KOPT-K1 (cell line): Measurements from ENCODE around the gene TIMELESS.
A peak's percentile ranks its signal among the peaks of the same experiment; 100 is the strongest.
"Not testable (repeated sequence)": the region's sequence is repeated elsewhere in the genome, so short reads cannot be mapped to it uniquely, and the experiment has no call there.

Source experiments
- H3K27ac ChIP-seq: fragments of 200-600 bp; sonication (generic); 2 replicates; pipeline ENCODE4 v1.5.1; 2016; ENCODE audit warnings: antibody characterized with exemption, mild to moderate bottlenecking, low read depth, low read length; ENCODE audit not compliant: poor library complexity, severe bottlenecking
- H3K36me3 ChIP-seq: fragments of 200-600 bp; sonication (generic); 2 replicates; pipeline ENCODE4 v1.5.1; 2017; ENCODE audit warnings: antibody characterized with exemption, mild to moderate bottlenecking, low read length, moderate library complexity; ENCODE audit not compliant: insufficient read depth
- H3K9me3 ChIP-seq: fragments of 200-600 bp; sonication (generic); 2 replicates; pipeline ENCODE4 v1.5.1; 2017; ENCODE audit warnings: antibody characterized with exemption, low read length, mild to moderate bottlenecking; ENCODE audit not compliant: insufficient read depth, poor library complexity, severe bottlenecking

The TIMELESS gene

GRCh38 chr12:56448860-56449621, at the start of gene TIMELESS:
Gene TIMELESS (minus strand): TSS chr12:56449426. CDS start chr12:56434170, 15,256 bp downstream.
- Histone ChIP-seq H3K36me3 (peaks cover 19% of the 10 kb centered on the region; the same call in 1 of the 2 replicates), H3K27ac (peak within 1 kb of the TSS; percentile 96), H3K9me3 (no peaks in the 10 kb centered on the region)

GRCh38 chr12:56498126-56498902, 49.1 kb upstream of the TIMELESS start:
- not testable (repeated sequence) for H3K36me3 ChIP-seq, H3K27ac ChIP-seq
- peaks cover 21% of the 10 kb centered on the region for H3K9me3 ChIP-seq

- H3K36me3 ChIP-seq, H3K27ac ChIP-seq: not testable (repeated sequence)
- H3K9me3 ChIP-seq: peaks cover 21% of the 10 kb centered on the region
These were observed 47.5 kb upstream of the TIMELESS start for GRCh38 chr12:56496704-56497103.

- H3K27ac ChIP-seq, H3K36me3 ChIP-seq: not testable (repeated sequence)
- peaks cover 21% of the 10 kb centered on the region for H3K9me3 ChIP-seq
These were observed 45.3 kb upstream of the TIMELESS start for GRCh38 chr12:56494481-56494880.

GRCh38 chr12:56494106-56494415, 44.8 kb upstream of the TIMELESS start:
- H3K27ac ChIP-seq, H3K36me3 ChIP-seq: not testable (repeated sequence)
- H3K9me3 ChIP-seq: peaks cover 21% of the 10 kb centered on the region

- not testable (repeated sequence) for H3K36me3 ChIP-seq, H3K27ac ChIP-seq
- H3K9me3 ChIP-seq: peaks cover 21% of the 10 kb centered on the region
These were observed 44.3 kb upstream of the TIMELESS start for GRCh38 chr12:56493409-56494105.

GRCh38 chr12:56490360-56490759, 41.1 kb upstream of the TIMELESS start:
- Histone ChIP-seq H3K36me3 (no peaks in the 10 kb centered on the region), H3K27ac (no peak overlapping the region), H3K9me3 (peaks cover 20% of the 10 kb centered on the region)

GRCh38 chr12:56488041-56488955, 39.1 kb upstream of the TIMELESS start, which contains the start of gene GLS2:
Gene GLS2 (minus strand): TSS chr12:56488161. CDS start chr12:56488118, 43 bp downstream.
- no peak within 1 kb of the TSS for H3K27ac ChIP-seq
- no peaks in the 10 kb centered on the region for H3K9me3 ChIP-seq
- no peaks in the 10 kb centered on the region for H3K36me3 ChIP-seq

GRCh38 chr12:56487448-56488040, 38.3 kb upstream of the TIMELESS start:
- H3K36me3 ChIP-seq: no peaks in the 10 kb centered on the region
- H3K9me3 ChIP-seq: no peaks in the 10 kb centered on the region
- no peak overlapping the region for H3K27ac ChIP-seq

- Histone ChIP-seq H3K27ac (no peak overlapping the region), H3K36me3 (no peaks in the 10 kb centered on the region), H3K9me3 (no peaks in the 10 kb centered on the region)
These were observed 37.5 kb upstream of the TIMELESS start for GRCh38 chr12:56486694-56487093.

- Histone ChIP-seq H3K9me3 (no peaks in the 10 kb centered on the region), H3K27ac (no peak overlapping the region), H3K36me3 (no peaks in the 10 kb centered on the region)
These were observed 35.3 kb upstream of the TIMELESS start for GRCh38 chr12:56484566-56484965.

GRCh38 chr12:56479625-56480024, 30.4 kb upstream of the TIMELESS start:
- Histone ChIP-seq H3K36me3 (no peaks in the 10 kb centered on the region), H3K27ac (no peak overlapping the region), H3K9me3 (no peaks in the 10 kb centered on the region)

GRCh38 chr12:56477521-56478225, 28.4 kb upstream of the TIMELESS start:
- Histone ChIP-seq H3K9me3 (no peaks in the 10 kb centered on the region), H3K36me3 (peaks cover 11% of the 10 kb centered on the region; the same call in 1 of the 2 replicates), H3K27ac (no peak overlapping the region)
